Breast epithelium (tissue), 4 donors: ENCODE data around the gene LRRC34. TPM values are rescaled to one million over a fixed set of nuclear protein-coding genes. Genes with fewer than 3 reads are reported as not detected.

Experiments
- DNase-seq, 2 donors: peaks; one replicate each; pipeline ENCODE4 v3.0.0-alpha.2; 2019; ENCODE audit warnings: low spot score in 2 of 2
- H3K27ac ChIP-seq, 2 donors: fragments of 200-600 bp; sonication (generic) in 1 of 2; one replicate each; pipeline ENCODE4 v1.5.1; 2016 to 2019; ENCODE audit warnings: mild to moderate bottlenecking in 1 of 2
- H3K27me3 ChIP-seq, 2 donors: fragments of 200-600 bp; sonication (generic) in 1 of 2; one replicate each; pipeline versions ENCODE4 v1.5.1 to v1.6.0; 2017 to 2019; ENCODE audit warnings: control low read depth in 1 of 2, mild to moderate bottlenecking in 1 of 2
- H3K36me3 ChIP-seq: fragments of 200-600 bp; one replicate; pipeline ENCODE4 v1.5.1; 2019
- H3K4me1 ChIP-seq, 2 donors: fragments of 200-600 bp; sonication (generic); one replicate each; pipeline ENCODE4 v1.5.1; 2016 to 2019; ENCODE audit warnings: control low read depth in 1 of 2
- H3K4me3 ChIP-seq, 3 donors: fragments of 200-600 bp; sonication (generic); 1 replicate in 2 of 3; 2 replicates in 1 of 3; pipeline ENCODE4 v1.5.1; 2016 to 2019; ENCODE audit warnings: mild to moderate bottlenecking in 3 of 3, moderate library complexity in 2 of 3
- H3K9me3 ChIP-seq, 2 donors: fragments of 200-600 bp; sonication (generic) in 1 of 2; one replicate each; pipeline ENCODE4 v1.5.1; 2016 to 2019; ENCODE audit warnings: control low read depth in 1 of 2
- POLR2A ChIP-seq: fragments of 450-650 bp; IDR thresholded peaks from one replicate; pipeline ENCODE4 v1.6.1; 2016; ENCODE audit warnings: antibody characterized with exemption, mild to moderate bottlenecking, moderate library complexity
- POLR2AphosphoS5 ChIP-seq, 3 donors: sonication (generic); formaldehyde crosslinking; IDR thresholded peaks; one replicate each; pipeline ENCODE4 v1.6.1; 2017; ENCODE audit warnings: antibody characterized with exemption in 3 of 3
- intact Hi-C: fragments of 100-400 bp; cut with DNase I; formaldehyde crosslinking; loops from one replicate; pipeline ENCODE4 v1.15.1; 2023; ENCODE audit warnings: low total_unique reads
- total RNA-seq, 3 donors: library from RNA; depleted of rRNA; stranded (reverse); fragments of >200 nt; gene quantifications; one replicate each; pipeline ENCODE4 v1.1.0, GENCODE V29; 2016
- TF ChIP-seq, protein P1 (sequence below), 3 donors: fragments of 450-650 bp; IDR thresholded peaks; one replicate each; pipeline ENCODE4 v1.5.1; 2016 to 2017; ENCODE audit warnings: antibody characterized with exemption in 3 of 3, mild to moderate bottlenecking in 3 of 3, moderate library complexity in 3 of 3

The LRRC34 gene
- total RNA-seq, 3 donors from 2014 or later = 1.0 to 6.4 (median 4.9) TPM

DNA sequence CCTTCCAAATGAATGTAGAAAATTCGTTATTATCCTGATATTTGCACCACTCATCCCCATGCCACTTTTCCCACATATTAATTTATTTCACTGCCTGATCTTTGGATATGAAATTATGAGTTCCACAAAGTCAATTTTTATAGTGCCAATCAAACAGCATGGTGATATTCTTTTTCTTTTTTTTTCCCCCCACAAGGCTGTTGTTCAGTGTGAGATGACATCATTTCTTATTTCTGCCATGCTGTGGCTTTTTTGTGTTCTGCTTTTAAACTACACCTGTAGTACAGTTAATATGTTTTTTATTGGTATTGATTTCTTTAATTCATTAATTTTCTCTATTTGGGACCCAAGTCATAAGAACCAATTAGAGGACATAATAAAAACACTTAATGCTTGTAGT lies 24.9 kb downstream of the LRRC34 start:
- DNase-seq = no peak
- Histone ChIP-seq H3K27ac (no peak overlapping the region), H3K4me3 (no peak overlapping the region), H3K9me3 (no peaks in the 10 kb centered on the region), H3K27me3 (no peaks in the 10 kb centered on the region), H3K4me1 (no peaks in the 10 kb centered on the region), H3K36me3 (peaks cover 8% of the 10 kb centered on the region)
- TF ChIP-seq POLR2A (no peak), POLR2AphosphoS5 (IDR thresholded peaks at IDR 0.05) (no peak)
- TF ChIP-seq, protein P1, sequence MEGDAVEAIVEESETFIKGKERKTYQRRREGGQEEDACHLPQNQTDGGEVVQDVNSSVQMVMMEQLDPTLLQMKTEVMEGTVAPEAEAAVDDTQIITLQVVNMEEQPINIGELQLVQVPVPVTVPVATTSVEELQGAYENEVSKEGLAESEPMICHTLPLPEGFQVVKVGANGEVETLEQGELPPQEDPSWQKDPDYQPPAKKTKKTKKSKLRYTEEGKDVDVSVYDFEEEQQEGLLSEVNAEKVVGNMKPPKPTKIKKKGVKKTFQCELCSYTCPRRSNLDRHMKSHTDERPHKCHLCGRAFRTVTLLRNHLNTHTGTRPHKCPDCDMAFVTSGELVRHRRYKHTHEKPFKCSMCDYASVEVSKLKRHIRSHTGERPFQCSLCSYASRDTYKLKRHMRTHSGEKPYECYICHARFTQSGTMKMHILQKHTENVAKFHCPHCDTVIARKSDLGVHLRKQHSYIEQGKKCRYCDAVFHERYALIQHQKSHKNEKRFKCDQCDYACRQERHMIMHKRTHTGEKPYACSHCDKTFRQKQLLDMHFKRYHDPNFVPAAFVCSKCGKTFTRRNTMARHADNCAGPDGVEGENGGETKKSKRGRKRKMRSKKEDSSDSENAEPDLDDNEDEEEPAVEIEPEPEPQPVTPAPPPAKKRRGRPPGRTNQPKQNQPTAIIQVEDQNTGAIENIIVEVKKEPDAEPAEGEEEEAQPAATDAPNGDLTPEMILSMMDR (IDR thresholded peaks at IDR 0.05) = no peak
- intact Hi-C loops = no loop called here

DNA sequence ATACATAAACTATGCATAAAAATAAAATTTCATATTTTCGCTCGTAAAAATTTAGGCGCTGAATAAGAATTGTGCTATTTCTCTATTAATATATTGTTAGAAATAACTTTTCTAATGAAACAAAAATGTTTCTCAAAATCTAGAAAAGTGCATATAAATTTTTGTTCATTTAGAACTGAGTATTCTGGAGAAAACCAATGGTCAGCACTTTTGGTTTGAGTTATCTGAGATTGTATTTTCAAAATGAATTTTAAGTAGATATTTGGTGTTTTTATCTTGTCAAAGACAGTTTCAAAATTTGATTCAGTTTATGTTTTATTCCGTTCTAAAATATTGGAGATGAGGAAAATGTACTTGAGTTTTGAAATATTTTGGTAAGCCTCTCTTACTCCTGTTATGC lies 25.6 kb downstream of the LRRC34 start:
- no peak for DNase-seq
- intact Hi-C loops = no loop called here
- no peak overlapping the region for H3K4me3 ChIP-seq
- no peaks in the 10 kb centered on the region for H3K4me1 ChIP-seq
- H3K27me3 ChIP-seq = no peaks in the 10 kb centered on the region
- H3K9me3 ChIP-seq = no peaks in the 10 kb centered on the region
- H3K27ac ChIP-seq = no peak overlapping the region
- TF ChIP-seq, protein P1 (IDR thresholded peaks at IDR 0.05) = no peak
- TF ChIP-seq POLR2AphosphoS5 (IDR thresholded peaks at IDR 0.05) = no peak
- TF ChIP-seq POLR2A = no peak
- peaks cover 7% of the 10 kb centered on the region for H3K36me3 ChIP-seq

DNA sequence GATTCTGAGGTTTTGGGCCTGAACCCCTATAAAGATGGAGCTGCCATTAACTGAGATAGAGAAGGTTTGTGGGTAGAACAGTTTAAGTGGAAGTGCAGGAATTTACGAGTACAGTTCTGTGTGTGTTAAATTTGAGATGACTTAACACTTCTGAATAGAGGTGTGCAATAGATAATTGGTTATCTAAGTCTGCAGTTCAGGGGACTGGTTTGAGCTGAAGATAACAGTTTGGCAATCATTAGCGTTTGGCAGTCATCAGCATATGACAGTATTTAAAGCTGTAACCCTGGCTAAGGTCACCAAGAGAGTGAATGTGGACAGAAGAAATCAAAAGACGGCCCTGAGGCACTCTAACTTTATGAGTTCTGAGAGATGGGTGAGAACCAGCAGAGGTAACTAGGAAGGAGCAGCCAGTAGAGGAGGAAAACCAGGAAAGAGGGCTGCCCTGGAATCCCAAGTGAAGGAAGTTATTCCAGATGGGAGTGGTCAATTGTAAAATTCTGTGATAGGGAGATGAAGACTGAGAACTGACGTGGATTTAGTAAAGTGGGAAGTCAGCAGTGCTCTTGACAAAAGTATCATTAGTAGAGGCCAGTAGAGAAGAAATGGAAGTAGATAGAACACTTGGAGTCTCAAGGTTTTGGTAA lies 31.4 kb downstream of the LRRC34 start:
- no peak for TF ChIP-seq POLR2A
- TF ChIP-seq, protein P1 (IDR thresholded peaks at IDR 0.05) = no peak
- TF ChIP-seq POLR2AphosphoS5 (IDR thresholded peaks at IDR 0.05) = no peak
- intact Hi-C loops = no loop called here
- H3K27ac ChIP-seq = no peak overlapping the region
- H3K27me3 ChIP-seq = no peaks in the 10 kb centered on the region
- H3K4me1 ChIP-seq = no peaks in the 10 kb centered on the region
- peaks cover 6% of the 10 kb centered on the region for H3K36me3 ChIP-seq
- DNase-seq = no peak
- H3K4me3 ChIP-seq = no peak overlapping the region
- no peaks in the 10 kb centered on the region for H3K9me3 ChIP-seq

DNA sequence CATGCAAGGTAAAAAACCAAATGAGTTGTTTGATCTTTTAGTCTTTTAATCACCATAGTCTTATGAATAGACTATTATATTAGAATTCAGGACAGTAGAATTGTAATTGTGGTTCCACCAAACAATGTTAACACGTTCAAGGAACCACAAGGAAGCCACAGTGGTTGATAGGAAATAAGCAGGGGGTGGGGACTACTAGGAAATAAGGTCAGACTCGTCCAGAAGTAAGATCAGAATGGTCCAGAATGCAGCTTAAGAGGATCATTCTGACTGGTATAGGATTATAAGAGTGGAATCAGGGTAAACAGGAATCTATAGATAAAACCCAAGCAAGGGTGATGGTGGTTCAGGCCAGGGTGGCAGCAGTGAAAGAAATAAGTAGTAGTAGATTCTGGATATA lies 32.0 kb downstream of the LRRC34 start:
- TF ChIP-seq POLR2AphosphoS5 (IDR thresholded peaks at IDR 0.05) (no peak), POLR2A (no peak)
- TF ChIP-seq, protein P1 (IDR thresholded peaks at IDR 0.05) = no peak
- no peaks in the 10 kb centered on the region for H3K27me3 ChIP-seq
- no peaks in the 10 kb centered on the region for H3K9me3 ChIP-seq
- intact Hi-C loops = no loop called here
- H3K4me1 ChIP-seq = no peaks in the 10 kb centered on the region
- DNase-seq = no peak
- H3K4me3 ChIP-seq = no peak overlapping the region
- peaks cover 2% of the 10 kb centered on the region for H3K36me3 ChIP-seq
- H3K27ac ChIP-seq = no peak overlapping the region

DNA sequence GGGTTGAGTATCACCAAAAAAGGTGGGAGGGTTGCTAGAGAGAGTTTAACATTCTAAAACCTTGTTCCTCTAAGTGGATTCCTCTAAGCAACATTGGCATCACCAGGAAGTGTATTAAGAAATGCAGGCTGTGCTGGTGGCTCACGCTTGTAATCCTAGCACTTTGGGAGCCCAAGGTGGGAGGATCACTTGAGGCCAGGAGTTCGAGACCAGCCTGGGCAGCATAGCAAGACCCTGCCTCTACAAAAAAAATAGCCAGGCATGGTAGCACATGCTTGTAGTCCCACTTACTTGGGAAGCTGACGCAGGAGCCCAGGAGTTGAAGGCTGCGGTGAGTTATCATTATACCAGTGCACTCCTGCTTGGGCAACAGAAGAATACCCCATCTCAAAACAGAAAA lies 34.9 kb downstream of the LRRC34 start:
- no peak overlapping the region for H3K27ac ChIP-seq
- intact Hi-C loops = no loop called here
- peaks cover 0 to 14% of the 10 kb centered on the region in 2 donors for H3K4me1 ChIP-seq
- H3K4me3 ChIP-seq = no peak overlapping the region
- TF ChIP-seq, protein P1 (IDR thresholded peaks at IDR 0.05) = no peak
- TF ChIP-seq POLR2A (no peak), POLR2AphosphoS5 (IDR thresholded peaks at IDR 0.05) (no peak)
- H3K36me3 ChIP-seq = no peaks in the 10 kb centered on the region
- H3K9me3 ChIP-seq = no peaks in the 10 kb centered on the region
- DNase-seq = no peak
- no peaks in the 10 kb centered on the region for H3K27me3 ChIP-seq
